GM12872 (cell line): ENCODE data around the gene BCOR.

ENCODE experiments used
- TF ChIP-seq, protein P1 (sequence below): IDR thresholded peaks from 3 replicates; pipeline ENCODE4 v1.5.1; 2011; ENCODE audit warnings: low read depth, mild to moderate bottlenecking, low read length, moderate library complexity; ENCODE audit not compliant: insufficient read depth

BCOR gene

GRCh38 chrX:40111868-40112267 is 14.1 kb upstream of the BCOR start:
- TF ChIP-seq, protein P1, sequence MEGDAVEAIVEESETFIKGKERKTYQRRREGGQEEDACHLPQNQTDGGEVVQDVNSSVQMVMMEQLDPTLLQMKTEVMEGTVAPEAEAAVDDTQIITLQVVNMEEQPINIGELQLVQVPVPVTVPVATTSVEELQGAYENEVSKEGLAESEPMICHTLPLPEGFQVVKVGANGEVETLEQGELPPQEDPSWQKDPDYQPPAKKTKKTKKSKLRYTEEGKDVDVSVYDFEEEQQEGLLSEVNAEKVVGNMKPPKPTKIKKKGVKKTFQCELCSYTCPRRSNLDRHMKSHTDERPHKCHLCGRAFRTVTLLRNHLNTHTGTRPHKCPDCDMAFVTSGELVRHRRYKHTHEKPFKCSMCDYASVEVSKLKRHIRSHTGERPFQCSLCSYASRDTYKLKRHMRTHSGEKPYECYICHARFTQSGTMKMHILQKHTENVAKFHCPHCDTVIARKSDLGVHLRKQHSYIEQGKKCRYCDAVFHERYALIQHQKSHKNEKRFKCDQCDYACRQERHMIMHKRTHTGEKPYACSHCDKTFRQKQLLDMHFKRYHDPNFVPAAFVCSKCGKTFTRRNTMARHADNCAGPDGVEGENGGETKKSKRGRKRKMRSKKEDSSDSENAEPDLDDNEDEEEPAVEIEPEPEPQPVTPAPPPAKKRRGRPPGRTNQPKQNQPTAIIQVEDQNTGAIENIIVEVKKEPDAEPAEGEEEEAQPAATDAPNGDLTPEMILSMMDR = no peak

- TF ChIP-seq, protein P1 = no peak
Measured at GRCh38 chrX:40109288-40110008, 11.7 kb upstream of the BCOR start.

- TF ChIP-seq, protein P1 = no peak
Measured at GRCh38 chrX:40108959-40109287, 11.2 kb upstream of the BCOR start.

DNA sequence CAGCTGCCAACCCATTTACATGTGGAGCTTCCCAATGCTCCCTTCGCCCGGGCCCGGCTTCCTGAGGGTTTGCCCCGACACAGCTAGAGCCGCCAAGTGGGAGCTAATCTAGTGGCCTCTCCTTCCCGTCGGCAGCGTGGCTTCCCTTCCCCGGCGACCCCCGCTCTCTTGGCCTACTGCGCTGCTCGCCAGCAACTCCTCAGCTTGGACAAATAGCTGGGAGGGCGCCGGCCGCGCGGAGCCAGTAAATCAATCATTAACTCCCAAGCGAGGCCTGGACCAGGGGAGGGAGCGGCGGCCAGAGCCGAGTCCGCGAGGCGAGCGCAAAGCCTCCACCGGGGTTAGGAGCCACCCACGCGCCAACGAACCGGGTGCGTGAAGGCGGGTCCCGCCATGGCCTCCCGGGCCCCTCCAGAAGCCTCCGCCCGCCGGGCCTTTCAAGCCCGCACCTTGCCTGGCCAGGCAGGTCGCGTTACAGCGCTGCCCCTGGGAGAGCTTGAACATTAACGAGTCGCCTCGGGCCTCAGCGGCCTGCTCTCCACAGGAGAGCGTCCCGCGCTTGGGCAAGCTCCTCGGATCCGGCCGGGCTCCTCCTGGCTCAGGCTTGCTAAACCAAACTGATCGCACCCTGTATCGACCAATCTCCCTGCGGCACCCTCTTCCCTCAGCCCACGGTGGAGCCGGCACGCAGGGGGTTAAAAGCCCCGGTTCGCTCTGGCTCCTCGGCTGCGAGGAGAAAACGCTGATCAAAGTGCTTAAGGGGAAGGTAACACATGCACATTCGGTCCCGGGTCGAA is 10.6 kb upstream of the BCOR start:
- TF ChIP-seq, protein P1 = no peak

DNA sequence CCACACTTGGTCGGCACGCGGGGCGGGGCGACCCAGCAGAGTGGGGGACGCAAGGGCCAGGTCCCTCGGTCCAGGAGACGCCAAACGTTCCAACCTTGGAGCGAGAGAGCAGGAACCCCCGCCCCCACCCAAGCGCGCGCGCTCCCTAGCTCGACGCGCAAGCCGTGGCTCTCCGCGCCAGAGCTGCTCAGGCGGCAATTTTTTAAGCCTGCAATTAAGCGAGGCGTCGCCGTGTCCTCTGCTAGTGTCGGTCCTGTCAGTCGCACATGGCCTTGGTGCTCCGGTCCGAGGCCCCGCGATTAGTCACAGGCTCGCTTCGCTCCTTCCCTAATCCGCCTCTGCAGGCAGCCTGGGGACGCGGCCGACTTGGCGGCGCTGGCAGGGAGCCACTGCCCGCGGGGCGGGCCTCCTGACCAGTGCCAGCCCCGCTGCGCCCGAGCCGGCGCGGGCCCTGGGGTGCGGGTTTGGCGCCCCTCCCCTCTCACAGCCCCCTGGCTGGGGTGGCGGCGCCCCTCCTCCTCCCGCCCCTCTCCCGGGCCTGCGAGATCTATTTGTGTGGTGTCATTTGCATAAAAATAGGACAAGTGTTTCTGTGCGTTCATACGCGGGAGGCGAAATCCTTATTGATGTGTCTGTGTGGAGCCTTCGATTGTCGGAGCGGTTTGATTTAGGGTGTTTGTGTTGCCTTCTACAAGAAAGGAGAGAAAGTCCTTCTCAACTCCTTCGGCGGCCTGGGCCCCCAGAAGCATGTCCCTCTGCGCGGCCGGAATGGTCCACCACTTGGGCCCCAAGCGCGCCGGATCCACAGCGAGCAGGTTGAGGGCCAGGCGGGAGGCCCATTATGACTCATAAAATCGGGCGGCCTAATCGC is 9.8 kb upstream of the BCOR start:
- TF ChIP-seq, protein P1 = no peak

- TF ChIP-seq, protein P1 = no peak
Measured at GRCh38 chrX:40106676-40107290, 9.0 kb upstream of the BCOR start.
